ENCODE measurements around the gene HOXB2.
"Not testable (repeated sequence)": the region's sequence is repeated elsewhere in the genome, so short reads cannot be mapped to it uniquely, and the experiment has no call there.

The HOXB2 gene

DNA sequence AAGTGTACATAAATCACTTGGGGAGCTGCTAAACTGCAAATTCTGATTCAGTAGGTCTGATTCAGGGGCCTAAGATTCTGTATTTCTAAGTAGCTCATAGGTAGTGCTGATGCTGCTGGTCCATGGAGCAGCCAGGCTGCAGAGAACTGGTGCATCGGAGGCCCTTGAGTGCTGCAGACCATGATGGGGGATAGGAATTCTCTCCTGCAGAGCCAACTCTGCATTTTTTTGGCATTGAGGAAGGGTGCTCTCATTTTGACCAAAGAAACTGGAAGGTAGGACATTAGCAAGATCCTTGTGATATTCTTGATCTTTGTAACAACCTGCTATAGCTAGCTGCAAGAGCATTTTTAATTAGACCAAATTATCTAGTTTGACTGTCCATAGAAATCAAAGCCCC, 4.7 kb downstream of the HOXB2 start:
- no peak for DNase-seq

DNA sequence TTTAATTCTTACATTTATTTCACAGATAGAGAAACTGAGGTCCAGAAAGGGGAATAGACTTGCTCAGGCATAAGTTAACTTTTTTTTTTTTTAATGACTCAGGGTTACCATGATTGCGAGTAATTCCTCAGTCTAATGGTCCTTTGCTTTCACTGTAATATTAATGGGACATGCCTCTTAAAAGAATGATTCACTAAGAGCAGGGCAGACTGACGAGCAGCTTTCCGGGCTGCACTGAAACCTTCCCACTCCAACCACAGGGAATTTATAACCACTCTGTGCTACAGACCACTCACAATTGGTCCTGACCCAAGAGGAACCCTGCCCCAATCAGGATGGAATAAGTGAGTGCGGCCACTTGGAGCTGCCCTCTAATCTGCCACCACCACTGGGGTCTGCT, 5.7 kb downstream of the HOXB2 start:
- DNase-seq: no peak

DNA sequence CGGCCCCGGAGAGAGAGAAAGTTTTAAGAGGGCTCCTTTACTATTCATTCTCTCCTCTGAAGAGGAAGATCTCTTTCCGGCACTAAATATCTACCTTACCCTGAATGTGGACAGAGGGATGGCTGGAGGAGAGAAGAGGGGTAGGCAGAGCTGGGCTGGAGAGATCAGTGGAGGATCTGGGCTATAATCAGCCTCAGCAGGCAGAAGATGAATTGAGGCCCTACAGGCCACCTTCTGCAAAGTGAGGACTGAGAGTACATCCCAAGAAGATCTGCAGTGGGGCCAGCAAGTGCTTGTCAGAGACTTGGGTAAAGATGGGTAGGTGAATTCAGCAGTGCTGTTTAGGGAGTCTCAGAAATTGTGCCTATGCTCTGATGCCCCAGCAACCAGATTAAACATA, 7.6 kb downstream of the HOXB2 start:
- no peak for DNase-seq

DNA sequence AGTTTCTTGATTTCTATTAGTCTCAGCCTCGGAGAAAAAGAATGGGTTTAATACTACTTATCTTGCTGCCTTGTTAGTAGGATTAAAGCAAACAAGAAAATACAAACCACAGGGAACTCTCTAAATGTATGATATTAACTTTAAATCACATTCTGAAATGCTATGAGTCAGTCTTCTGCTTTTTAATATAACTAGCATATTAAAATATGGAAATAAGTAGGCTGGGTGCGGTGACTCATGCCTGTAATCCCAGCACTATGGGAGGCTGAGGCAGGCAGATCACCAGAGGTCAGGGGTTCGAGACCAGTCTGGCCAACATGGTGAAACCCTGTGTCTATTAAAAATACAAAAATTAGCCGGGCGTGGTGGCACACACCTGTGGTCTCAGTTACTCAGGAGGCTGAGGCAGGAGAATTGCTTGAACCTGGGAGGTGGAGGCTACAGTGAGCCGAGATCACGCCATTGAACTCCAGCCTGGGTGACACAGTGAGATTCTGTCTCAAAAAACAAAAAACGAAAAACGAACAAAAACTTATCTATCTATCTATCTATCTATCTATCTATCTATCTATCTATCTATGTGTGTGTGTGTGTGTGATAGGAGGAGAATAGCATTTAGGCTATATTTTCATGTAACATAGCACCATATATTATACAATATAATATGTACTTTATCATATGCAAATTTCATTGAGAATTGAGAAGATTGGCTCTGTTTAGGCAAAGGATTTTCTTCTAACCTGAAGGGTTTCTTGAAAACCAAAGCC, 8.9 kb downstream of the HOXB2 start:
- DNase-seq: not testable (repeated sequence)

DNA sequence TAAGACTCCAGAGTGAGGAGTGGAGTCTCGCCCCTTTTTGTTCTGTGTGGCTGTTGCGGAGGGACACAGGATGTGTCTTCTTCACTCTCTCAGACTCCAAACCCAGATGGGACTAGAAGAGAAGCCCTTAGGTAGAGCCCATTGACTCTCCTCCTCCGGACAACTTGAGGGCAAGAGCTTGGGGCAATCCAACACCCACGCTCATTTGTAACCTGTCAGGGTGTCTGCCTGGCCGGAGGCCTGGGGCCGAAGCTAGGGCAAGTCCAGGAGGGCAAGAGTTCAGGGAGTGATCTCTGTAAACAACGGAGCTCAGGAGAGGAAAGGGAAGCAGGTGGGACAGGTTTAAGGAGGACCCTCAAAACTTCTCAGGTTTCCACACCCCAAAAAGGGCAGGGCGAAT, 12.6 kb downstream of the HOXB2 start:
- no peak for DNase-seq

DNA sequence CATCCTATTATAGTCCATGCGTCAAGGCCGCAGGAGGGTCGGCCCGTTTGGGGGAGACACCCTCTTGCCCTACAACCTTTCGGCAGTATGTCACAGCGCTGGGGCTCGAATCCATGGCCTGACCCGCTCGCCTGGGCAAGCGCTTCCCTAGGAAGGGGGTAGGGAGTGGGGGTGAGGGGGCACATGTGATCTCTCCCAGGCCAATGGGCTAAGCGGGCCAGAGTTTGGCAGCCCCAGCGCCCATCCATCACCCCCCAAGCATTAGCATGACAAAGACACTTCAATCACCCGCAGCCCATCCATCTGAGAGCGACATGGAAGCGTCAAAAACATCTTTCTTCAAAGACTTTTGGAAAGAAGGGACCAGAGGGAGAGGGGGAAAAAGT, 14.0 kb downstream of the HOXB2 start, which contains the start of gene HOXB1:
TSS of gene HOXB1 (minus strand) at position 125 of the 386 bp plus-strand sequence. CDS start at position 18, 107 bp downstream.
- DNase-seq: no peak

DNA sequence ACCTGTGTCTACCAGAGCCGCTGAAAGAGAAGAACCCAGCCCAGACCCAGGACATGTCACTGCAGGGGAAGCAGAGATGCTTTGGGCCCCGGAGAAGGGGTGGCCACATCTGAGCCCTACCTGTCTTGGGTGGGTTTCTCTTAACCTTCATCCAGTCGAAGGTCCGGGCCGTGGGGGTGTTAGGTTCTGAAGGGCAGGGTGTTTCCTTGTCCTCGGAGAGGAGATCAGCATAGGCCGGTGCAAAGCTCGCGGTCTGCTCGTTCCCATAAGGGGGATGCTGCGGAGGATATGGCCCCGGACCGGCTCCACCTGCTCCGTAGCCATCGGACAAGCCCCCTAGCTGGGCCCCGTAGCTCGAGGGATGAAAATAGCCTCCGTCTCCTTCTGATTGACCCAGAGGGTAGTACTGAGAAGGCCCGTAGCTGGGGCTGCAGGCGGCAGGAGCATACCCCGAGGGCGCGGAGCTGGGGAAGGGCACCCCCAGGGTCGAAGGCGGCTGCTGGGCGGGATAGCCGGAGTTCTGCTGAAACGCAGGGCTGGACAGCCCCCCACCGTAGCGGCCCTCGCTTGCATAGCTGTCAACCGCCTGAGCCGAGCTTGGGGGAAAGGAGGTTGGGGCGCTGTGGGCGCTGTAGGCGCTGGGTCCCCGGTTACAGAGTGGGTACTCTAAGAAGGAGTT, 14.6 kb downstream of the HOXB2 start:
- DNase-seq: no peak

DNA sequence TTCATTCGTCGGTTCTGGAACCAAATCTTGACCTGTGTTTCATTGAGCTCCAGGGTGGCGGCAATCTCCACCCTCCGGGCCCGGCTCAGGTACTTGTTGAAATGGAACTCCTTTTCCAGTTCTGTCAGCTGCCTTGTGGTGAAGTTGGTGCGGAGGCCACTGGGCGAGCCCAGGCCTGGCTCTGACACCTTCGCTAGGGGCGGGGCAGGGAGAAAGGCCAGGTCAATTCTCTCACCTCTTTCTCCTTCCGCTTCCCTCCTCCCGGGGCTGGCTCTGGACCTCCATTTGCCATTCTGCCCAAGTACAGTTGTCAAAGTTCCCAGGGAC, 15.3 kb downstream of the HOXB2 start:
- DNase-seq: no peak

DNA sequence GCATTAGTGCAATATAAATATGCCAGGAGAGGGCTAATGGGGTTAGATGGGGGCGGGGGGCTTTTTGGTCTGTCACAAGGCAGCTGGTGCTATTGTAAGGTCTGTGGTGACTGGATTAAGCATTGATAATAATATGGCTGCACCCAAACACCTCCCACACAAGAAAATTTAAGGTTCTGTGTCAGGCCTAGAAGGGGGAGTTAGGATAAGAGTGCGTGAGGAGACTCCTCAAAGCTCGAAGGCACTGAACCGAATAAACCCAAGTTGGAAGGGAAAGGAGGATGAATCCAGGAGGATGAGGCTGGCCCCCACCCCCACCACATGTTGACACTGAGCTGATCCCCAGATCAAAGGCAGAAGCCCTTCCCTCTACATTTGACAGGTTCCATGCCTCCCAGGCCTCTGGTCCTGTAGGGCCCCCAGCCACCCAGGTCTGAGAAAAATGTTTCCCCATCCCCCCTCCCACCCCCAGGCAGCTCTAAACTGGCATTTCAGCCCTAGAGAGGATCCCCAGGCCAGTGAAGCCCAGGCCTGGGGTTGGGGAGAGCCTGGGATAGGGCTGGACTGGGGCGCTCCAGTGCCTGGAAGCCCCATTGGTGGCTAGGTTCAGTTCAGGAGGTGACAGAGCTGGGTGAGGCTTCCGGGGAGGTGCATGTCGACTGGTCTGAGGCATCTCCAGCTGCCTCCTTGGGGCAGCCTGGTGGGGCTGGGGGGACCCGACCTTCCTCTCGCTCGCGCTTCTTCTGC, 15.8 kb downstream of the HOXB2 start:
- no peak for DNase-seq

DNA sequence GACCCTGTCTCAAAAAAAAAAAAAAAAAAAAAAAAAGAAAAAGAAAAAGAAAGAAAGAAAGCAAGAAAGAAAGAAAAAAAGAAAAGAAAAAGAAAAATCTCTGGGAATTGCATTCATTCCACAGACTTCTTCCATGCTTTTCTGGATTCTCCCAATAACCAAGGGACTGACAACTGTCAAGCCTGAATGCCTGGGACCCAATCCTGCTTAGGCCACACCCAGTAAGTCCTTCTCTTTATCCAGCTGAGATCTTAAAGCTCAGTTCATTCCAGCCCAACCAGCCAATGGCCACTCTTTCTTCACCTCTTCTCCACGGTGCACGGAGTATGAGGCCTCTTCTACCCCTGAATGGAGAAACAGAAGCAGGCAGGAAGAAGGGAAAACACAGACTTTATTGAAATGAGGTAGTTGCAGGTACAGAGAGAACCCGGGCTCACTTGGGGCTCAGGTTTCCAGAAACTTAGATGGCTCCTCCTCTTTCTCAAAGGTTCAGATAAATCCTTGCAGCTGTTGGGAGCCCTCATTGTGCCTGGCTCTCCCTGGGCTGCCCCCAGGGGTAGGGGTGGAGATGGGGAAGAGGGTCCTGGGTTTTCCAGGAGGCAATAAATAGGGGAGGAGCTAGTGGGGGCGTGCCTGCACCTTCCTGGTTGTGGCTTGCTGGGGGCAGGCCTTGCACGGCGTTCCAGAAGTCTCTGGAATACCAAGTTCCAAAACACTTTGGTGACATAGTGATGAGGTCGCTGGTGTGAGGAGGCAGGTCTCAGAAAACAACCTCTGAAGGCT, 16.6 kb downstream of the HOXB2 start:
- no peak for DNase-seq

DNA sequence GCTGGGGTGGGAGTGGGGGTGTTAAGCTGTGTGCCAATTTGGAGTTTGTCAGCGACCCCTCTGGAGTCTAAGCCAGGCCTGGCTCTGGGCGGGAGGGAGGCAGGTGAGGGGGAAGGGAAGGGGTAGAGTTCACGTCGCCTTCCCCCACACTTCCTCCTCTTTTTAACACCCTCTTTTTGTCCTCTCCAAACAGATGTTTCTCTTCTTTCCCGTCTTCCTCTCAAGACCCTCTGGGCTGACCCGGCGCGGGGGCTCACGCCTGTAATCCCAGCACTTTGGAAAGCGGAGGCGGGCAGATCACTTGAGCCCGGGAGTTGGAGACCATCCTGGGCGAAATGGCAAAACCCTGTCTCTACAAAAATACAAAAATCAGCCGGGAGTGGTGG, 17.4 kb downstream of the HOXB2 start:
- DNase-seq: no peak

DNA sequence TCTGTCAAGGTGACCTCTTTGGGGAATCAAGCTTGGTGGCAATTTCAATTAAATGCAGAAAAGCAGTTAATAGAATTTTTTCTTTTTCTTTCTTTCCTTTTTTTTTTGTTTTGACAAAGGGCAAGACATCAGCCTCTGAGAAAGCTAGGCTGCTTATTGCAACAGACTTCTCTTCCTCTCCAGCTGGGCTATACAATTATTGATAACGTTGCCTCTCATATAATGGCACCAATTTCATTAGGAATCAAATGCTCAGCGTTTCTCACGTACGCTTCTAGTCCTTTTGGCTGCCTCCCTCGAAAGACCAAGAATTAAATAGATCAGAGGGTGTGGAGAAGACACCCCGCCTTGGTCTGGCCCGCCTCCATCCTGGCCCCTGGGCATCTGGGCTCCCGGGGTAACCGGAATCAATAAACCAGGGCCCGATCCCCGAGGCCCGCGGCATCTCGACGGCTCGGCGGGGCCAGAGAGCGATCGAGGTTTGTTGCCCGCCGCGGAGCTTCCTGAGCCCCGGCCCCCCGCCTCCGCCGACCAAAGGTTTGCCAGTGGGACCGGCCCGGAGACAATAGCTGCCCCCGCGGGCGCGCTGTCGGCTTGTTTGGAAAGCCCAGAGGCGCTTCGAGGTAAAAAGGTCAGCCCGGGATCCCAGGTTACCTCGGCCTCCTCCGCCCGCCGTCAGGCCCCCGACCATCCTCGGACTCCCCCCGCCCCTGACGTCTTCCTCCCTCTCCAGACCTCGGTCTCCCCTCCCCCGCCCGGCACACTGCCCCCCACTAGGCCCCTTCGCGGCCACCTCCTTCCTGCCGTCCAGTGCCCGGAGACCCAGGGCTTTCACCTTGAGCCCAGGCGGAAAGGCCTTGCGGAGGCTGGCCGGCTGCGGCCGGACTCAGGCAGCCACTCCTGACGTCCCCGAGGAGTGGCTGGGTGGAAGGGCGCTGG, 18.0 kb downstream of the HOXB2 start:
- no peak for DNase-seq

DNA sequence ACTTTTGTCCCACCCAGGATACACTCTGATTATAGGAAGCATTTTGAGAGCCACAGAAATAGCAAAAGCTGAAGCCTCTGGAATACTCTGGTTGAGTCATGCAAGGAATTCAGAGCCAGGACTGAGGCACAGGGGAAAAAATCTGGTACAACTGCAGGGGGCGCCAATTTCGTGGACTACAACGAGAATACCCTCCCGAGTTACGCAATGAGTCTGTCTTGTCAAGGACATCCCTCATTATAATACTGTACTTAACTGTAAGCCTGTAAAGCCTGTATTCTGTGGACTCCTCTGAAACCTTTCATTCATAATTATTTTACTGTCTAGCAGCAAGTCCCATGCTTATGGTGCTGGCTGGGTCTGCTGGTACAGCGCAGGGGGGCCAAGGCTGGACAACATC, 21.9 kb downstream of the HOXB2 start:
- DNase-seq: no peak

DNA sequence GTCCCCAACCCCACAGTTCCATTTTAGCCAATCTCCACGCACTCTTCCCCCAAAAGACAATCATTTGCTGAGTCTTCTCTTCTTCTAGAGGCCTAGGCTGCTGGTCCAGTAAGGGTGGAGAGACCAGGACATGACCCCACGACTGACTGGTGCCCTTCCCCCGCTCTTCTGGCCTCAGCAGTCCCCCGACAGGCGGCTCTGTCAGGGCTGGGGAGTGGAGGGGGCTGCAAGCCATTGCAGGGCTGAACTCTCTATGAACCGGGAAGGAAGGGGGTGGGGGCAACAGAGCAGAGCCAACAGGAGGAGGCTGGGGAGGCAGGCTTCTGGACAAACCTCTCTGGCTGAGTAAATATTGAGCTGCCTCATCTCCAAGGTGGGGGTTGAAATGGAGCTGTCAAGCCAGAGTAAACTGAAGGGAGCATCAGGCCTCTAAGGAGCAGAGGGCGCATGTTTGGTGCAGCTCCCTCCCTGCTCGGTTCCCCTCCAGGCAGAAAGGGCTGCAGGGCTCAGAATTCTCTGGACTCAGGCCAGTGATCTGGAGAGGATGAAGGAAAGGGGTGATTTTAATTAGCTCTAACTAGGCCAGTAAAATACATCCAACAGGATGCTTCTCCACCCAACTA, 22.8 kb downstream of the HOXB2 start:
- DNase-seq: peak in 2 of 3 experiments; percentile 61 to 80

DNA sequence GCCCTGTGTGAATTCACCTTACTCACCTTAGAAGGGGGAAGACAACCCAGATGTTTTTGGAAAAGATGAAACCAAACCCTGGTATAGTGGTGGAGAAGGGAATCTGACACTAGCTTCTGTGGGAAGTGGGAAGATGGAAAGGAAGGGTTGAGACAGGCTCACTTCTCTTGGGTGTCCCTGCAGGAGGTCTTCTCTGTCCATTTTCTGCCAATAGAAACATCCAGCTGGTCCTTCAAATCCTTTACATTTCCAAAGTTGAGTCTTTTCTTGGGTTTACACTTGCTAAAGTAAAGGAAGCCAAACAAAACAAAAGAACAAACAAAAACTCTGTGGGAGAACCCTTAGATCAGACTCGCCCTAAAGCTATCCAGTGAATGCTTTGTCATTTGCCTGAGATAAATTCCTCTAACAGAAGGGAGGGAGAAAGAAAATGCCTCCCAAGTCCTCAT, 24.3 kb downstream of the HOXB2 start:
- no peak for DNase-seq

DNA sequence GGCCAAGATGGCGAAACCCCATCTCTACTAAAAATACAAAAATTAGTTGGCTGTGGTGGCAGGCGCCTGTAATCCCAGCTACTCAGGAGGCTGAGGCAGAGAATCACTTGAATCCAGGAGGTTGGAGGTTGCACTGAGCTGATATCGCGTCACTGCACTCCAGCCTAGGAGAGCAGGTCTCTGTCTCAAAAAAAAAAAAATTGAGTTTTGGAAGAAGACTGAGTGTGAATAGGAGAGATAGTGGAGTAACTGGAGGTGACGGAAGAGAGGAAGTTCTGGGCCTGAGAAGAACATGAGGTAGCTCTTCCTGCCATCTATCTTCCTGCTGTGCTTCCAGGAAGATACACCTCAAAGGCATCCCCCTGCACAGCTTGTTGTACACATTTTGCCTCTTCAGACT, 25.5 kb downstream of the HOXB2 start:
- no peak for DNase-seq

DNA sequence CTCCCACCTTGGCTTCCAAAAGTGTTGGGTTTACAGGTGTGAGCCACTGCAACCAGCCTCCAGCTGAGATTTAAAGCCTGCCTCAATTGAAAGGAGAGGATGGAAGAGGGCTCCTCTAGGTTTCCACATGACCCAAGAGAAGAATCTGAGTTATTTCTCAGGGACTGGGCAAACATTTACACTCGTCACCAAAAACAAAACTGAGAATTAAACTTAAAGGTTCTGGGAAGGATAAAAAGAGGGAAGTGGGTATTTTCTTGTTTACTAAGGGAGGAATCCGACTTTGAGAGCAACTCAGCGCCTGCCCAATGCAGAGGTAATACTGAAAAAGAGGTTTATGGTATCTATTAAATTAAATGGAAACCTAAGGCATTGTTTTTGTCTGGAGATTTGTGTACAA, 27.4 kb downstream of the HOXB2 start:
- DNase-seq: no peak

DNA sequence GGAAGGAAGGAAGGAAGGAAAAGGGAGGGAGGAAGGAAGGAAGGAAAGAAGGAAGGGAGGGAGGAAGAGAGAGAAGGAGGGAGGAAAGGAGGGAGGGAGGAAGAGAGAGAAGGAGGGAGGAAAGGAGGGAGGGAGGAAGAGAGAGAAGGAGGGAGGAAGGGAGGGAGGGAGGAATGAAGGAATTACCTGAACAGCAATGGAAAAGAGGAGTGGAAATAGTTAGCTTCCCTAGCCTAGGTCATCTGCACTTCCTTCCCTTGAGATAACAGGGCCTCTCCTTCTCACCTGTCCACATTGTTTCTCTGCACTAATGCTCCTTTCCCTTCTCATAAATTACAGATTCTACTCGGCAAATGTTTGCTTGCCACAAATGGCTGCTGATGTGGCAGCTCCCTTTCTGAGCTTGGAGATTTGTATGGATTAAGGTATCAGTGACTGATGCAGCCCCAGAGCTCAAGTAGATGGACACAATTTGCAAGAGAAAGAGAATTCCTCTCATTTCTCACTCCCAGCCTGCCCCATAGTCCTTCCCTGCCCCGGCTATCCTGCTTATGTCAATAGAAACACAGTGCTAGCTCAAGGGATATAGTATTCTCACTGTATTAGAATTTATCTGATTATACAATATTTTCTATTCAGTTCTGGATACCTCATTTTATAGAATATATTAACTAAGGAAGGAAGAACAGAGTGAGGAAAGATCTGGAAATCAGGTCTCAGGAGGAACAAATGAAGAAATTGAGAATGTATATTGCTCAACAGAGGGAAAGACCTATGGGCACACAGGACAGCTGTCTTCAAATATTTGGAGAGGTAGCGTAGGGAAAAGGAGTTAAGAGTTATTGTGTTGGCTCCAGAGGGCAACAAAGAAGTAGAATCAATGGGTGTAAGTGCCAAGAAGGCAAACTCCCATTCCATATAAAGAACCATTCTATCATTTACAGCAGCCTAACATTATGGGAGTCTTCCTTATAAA, 28.7 kb downstream of the HOXB2 start:
- DNase-seq: peak in 2 of 3 experiments; percentile 19 to 48

DNA sequence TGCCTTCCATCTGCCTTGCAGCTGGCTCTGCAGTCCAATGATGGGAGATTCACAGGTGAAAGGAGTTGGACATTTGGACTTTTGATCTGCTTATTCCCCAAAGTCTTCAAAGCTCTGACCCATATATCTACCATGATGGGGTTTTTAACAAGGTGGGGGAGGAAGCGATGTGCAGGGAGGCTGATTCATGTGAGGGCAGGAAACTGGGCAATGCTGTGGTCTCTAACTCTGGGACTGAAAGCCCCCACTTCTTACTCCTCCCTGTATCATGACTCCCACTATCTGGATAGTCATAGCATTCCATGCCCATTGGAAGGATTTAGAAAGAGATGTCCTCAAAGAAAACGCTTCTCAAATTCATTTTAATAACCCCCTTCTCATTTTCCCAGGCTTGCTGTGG, 30.4 kb downstream of the HOXB2 start:
- DNase-seq: no peak

All from NCI-H1417 (cell line).